HepG2 (cell line): ENCODE data around the gene DBN1. TPM values are rescaled to one million over a fixed set of nuclear protein-coding genes. Genes with fewer than 3 reads are reported as not detected.

Experiments
- ASH2L ChIP-seq: fragments of 300-600, 200-600 bp; sonication (generic); IDR thresholded peaks from 2 replicates; pipeline ENCODE4 v1.7.0; 2017; ENCODE audit warnings: low read depth, mild to moderate bottlenecking, moderate library complexity, mixed read lengths, low read length; ENCODE audit not compliant: insufficient read length
- EEA1 ChIP-seq: sonication (generic); formaldehyde crosslinking; IDR thresholded peaks from 2 replicates; pipeline ENCODE4 v1.5.1; 2020; ENCODE audit warnings: mild to moderate bottlenecking, missing genetic modification reagents, borderline replicate concordance
- EP300 ChIP-seq, 3 experiments: sonication (generic) in 1 of 3; formaldehyde crosslinking in 1 of 3; IDR thresholded peaks; 2 replicates each; pipeline versions ENCODE4 v1.5.1 to v1.6.1; 2011 to 2020; ENCODE audit warnings: low read depth in 2 of 3, low read length in 2 of 3, borderline replicate concordance in 1 of 3, improper control_type of control experiment in 1 of 3, mild to moderate bottlenecking in 1 of 3, missing genetic modification reagents in 1 of 3, moderate library complexity in 1 of 3
- FOXJ3 ChIP-seq: sonication (generic); formaldehyde crosslinking; IDR thresholded peaks from 2 replicates; pipeline ENCODE4 v1.4.0; 2020; ENCODE audit warnings: missing genetic modification reagents, mild to moderate bottlenecking, borderline replicate concordance
- HES4 ChIP-seq: sonication (generic); formaldehyde crosslinking; IDR thresholded peaks from 2 replicates; pipeline ENCODE4 v1.9.0; 2021; ENCODE audit warnings: mild to moderate bottlenecking, missing genetic modification reagents, borderline replicate concordance
- HNRNPL ChIP-seq: fragments of 200-400 bp; formaldehyde crosslinking; IDR thresholded peaks from 2 replicates; pipeline ENCODE4 v1.6.1; 2017; ENCODE audit warnings: mild to moderate bottlenecking, low read depth, low read length
- HNRNPLL ChIP-seq: fragments of 200-400 bp; formaldehyde crosslinking; IDR thresholded peaks from 2 replicates; pipeline ENCODE4 v1.6.1; 2017; ENCODE audit warnings: mild to moderate bottlenecking, low read depth, low read length; ENCODE audit not compliant: poor library complexity, severe bottlenecking
- JDP2 ChIP-seq: sonication (generic); formaldehyde crosslinking; IDR thresholded peaks from 2 replicates; pipeline ENCODE4 v1.8.1; 2022; ENCODE audit warnings: missing genetic modification reagents, borderline replicate concordance
- JUN ChIP-seq: sonication (generic); formaldehyde crosslinking; IDR thresholded peaks from 2 replicates; pipeline ENCODE4 v1.4.0; 2020; ENCODE audit warnings: mild to moderate bottlenecking, missing genetic modification reagents
- KDM1A ChIP-seq: IDR thresholded peaks from 2 replicates; pipeline ENCODE4 v1.6.1; 2016; ENCODE audit warnings: missing compliant biosample characterization
- MXD4 ChIP-seq: IDR thresholded peaks from 2 replicates; pipeline ENCODE4 v1.6.1; 2016; ENCODE audit warnings: mild to moderate bottlenecking, missing biosample characterization, missing genetic modification reagents
- NR2F2 ChIP-seq: IDR thresholded peaks from 2 replicates; pipeline ENCODE4 v1.6.1; 2012; ENCODE audit warnings: low read depth, inconsistent platforms, borderline replicate concordance
- RAD21 ChIP-seq: fragments of 450-650 bp; formaldehyde crosslinking; IDR thresholded peaks from 2 replicates; pipeline ENCODE4 v1.5.0; 2020; ENCODE audit warnings: mild to moderate bottlenecking
- RBM22 ChIP-seq: fragments of 200-400 bp; formaldehyde crosslinking; optimal IDR thresholded peaks from 2 replicates; pipeline ENCODE3; 2017; ENCODE audit warnings: mild to moderate bottlenecking, low read length, moderate library complexity
- SIX4 ChIP-seq: sonication (generic); formaldehyde crosslinking; IDR thresholded peaks from 2 replicates; pipeline ENCODE4 v1.4.0; 2020; ENCODE audit warnings: missing genetic modification reagents
- SP5 ChIP-seq: IDR thresholded peaks from 2 replicates; pipeline ENCODE4 v1.6.1; 2016; ENCODE audit warnings: low read depth, borderline replicate concordance
- TCF7L2 ChIP-seq: IDR thresholded peaks from 2 replicates; pipeline ENCODE4 v1.6.1; 2011; ENCODE audit warnings: mild to moderate bottlenecking, low read depth, low read length, moderate library complexity
- ZFP62 ChIP-seq: sonication (generic); formaldehyde crosslinking; IDR thresholded peaks from 2 replicates; pipeline ENCODE4 v1.4.0; 2020; ENCODE audit warnings: missing genetic modification reagents
- ZNF367 ChIP-seq: sonication (generic); formaldehyde crosslinking; IDR thresholded peaks from 2 replicates; pipeline ENCODE4 v1.4.0; 2020; ENCODE audit warnings: missing genetic modification reagents, borderline replicate concordance
- ZNF446 ChIP-seq: sonication (generic); formaldehyde crosslinking; IDR thresholded peaks from 2 replicates; pipeline ENCODE4 v1.5.0; 2020; ENCODE audit warnings: mild to moderate bottlenecking, missing genetic modification reagents
- ZNF577 ChIP-seq: sonication (generic); formaldehyde crosslinking; IDR thresholded peaks from 2 replicates; pipeline ENCODE4 v1.4.0; 2020; ENCODE audit warnings: mild to moderate bottlenecking, low read depth, missing genetic modification reagents, borderline replicate concordance
- ZNF850 ChIP-seq: sonication (generic); formaldehyde crosslinking; conservative IDR thresholded peaks from 2 replicates; pipeline ENCODE4 v1.9.0; 2021; ENCODE audit warnings: mild to moderate bottlenecking, missing genetic modification reagents
- polyA plus RNA-seq, 8 experiments: library from polyadenylated mRNA; depleted of rRNA in 3 of 8; stranded (reverse) in 7 of 8; unstranded in 1 of 8; fragments of >200 nt; fragmentation: Illumina TruSeq in 4 of 8; extraction: Trizol in 4 of 8; gene quantifications; 2 replicates each; pipeline versions ENCODE4 v1.2.1 to v1.2.3, GENCODE V29; 2011 to 2016; ENCODE audit warnings: low read depth in 4 of 8, missing spikeins in 1 of 8, mixed read lengths in 1 of 8; ENCODE audit not compliant: insufficient read depth in 1 of 8
- total RNA-seq, 5 experiments: library from RNA; depleted of rRNA; stranded (reverse); fragments of >200 nt; fragmentation: Illumina TruSeq; extraction: Trizol; gene quantifications; 2 replicates each; pipeline ENCODE4 v1.2.3, GENCODE V29; 2016; ENCODE audit warnings: low read depth in 1 of 5
- TF ChIP-seq, protein P1 (sequence below): sonication (generic); formaldehyde crosslinking; IDR thresholded peaks from 2 replicates; pipeline ENCODE4 v1.9.0; 2021; ENCODE audit warnings: missing genetic modification reagents, mild to moderate bottlenecking, borderline replicate concordance
- TF ChIP-seq, protein P2 (sequence below): sonication (generic); formaldehyde crosslinking; conservative IDR thresholded peaks from 2 replicates; pipeline ENCODE4 v1.4.0; 2020; ENCODE audit warnings: missing genetic modification reagents
- TF ChIP-seq, protein P3 (sequence below): IDR thresholded peaks from 2 replicates; pipeline ENCODE4 v1.6.1; 2018; ENCODE audit warnings: missing genetic modification reagents

The DBN1 gene
- total and polyA plus RNA-seq, 2 of the 13 experiments (the other 11 are each of a cell fraction or from before 2014, with no cell fraction given): 27.0 to 37.3 TPM

DNA sequence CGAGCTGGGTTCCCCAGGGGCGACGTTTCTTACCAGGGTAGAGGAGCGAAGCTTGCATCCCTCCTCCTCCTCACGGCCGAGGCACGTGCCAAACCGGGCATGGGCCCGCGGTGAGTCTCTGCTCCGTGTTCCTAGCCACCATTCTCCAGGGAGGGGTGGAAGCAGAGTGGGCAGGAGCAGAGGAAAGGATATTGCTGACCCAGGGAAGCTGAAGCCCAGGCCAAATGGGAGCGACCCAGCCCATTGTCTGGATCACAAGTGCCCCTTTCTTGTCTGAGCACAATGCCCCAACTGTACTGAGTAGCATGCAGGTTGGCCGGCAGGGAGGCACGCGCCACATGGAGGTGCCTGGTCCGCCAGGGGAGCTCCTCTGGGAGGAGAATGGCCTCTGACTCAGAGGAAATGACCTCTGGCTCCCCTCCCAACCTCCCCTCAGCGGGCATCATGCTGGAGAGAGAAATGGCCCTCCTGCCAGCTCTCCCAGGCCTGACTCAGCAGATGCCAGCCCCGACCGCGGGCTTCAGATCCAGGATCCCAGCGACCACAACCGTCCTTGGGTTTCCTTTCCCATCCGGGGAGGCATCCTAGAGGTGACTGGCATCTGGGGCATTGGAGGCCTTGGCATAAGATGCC is 25.7 kb downstream of the DBN1 start (continued):
- TF ChIP-seq ZFP62 (CRISPR knock-in tag) (no peak), HNRNPL (peak; percentile 99), SIX4 (CRISPR knock-in tag) (no peak), ZNF850 (no peak), JDP2 (no peak), HNRNPLL (no peak), RBM22 (peak; percentile 43), MXD4 (peak; percentile 78; the same call in 1 of the 2 replicates), HES4 (CRISPR knock-in tag) (peak; percentile 21; the same call in 1 of the 2 replicates), NR2F2 (peak; percentile 54; the same call in 1 of the 2 replicates), ZNF367 (no peak), ZNF577 (CRISPR knock-in tag) (no peak), TCF7L2 (no peak), EP300 (IDR thresholded peaks at IDR 0.05; ENCODE audit: low read depth in 2 of 2, low read length in 2 of 2) (peak in 1 of 2 experiments; percentile 13; a peak in 1 of 4 replicates), EP300 (CRISPR knock-in tag; IDR thresholded peaks at IDR 0.05; ENCODE audit: borderline replicate concordance) (peak; percentile 35; the same call in 1 of the 2 replicates), RAD21 (CRISPR knock-in tag) (peak; percentile 30; the same call in 1 of the 2 replicates), JUN (CRISPR knock-in tag) (peak; percentile 63), FOXJ3 (no peak), SP5 (CRISPR knock-in tag) (peak; percentile 48; the same call in 1 of the 2 replicates), ZNF446 (CRISPR knock-in tag) (no peak), EEA1 (CRISPR knock-in tag) (no peak), ASH2L (no peak), KDM1A (CRISPR knock-in tag) (no peak)
- TF ChIP-seq, protein P1, sequence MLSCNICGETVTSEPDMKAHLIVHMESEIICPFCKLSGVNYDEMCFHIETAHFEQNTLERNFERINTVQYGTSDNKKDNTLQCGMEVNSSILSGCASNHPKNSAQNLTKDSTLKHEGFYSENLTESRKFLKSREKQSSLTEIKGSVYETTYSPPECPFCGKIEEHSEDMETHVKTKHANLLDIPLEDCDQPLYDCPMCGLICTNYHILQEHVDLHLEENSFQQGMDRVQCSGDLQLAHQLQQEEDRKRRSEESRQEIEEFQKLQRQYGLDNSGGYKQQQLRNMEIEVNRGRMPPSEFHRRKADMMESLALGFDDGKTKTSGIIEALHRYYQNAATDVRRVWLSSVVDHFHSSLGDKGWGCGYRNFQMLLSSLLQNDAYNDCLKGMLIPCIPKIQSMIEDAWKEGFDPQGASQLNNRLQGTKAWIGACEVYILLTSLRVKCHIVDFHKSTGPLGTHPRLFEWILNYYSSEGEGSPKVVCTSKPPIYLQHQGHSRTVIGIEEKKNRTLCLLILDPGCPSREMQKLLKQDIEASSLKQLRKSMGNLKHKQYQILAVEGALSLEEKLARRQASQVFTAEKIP (CRISPR knock-in tag): no peak
- TF ChIP-seq, protein P2, sequence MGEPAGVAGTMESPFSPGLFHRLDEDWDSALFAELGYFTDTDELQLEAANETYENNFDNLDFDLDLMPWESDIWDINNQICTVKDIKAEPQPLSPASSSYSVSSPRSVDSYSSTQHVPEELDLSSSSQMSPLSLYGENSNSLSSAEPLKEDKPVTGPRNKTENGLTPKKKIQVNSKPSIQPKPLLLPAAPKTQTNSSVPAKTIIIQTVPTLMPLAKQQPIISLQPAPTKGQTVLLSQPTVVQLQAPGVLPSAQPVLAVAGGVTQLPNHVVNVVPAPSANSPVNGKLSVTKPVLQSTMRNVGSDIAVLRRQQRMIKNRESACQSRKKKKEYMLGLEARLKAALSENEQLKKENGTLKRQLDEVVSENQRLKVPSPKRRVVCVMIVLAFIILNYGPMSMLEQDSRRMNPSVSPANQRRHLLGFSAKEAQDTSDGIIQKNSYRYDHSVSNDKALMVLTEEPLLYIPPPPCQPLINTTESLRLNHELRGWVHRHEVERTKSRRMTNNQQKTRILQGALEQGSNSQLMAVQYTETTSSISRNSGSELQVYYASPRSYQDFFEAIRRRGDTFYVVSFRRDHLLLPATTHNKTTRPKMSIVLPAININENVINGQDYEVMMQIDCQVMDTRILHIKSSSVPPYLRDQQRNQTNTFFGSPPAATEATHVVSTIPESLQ (CRISPR knock-in tag): no peak
- TF ChIP-seq, protein P3, sequence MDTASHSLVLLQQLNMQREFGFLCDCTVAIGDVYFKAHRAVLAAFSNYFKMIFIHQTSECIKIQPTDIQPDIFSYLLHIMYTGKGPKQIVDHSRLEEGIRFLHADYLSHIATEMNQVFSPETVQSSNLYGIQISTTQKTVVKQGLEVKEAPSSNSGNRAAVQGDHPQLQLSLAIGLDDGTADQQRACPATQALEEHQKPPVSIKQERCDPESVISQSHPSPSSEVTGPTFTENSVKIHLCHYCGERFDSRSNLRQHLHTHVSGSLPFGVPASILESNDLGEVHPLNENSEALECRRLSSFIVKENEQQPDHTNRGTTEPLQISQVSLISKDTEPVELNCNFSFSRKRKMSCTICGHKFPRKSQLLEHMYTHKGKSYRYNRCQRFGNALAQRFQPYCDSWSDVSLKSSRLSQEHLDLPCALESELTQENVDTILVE (CRISPR knock-in tag): no peak
